HG03159 (cell line): Measurements from ENCODE around the gene GSAP.
"Not testable (repeated sequence)": the region's sequence is repeated elsewhere in the genome, so short reads cannot be mapped to it uniquely, and the experiment has no call there.

Source experiments
- ATAC-seq: cut with Tn5 transposase; IDR thresholded peaks from one replicate; pipeline ENCODE4 v1.9.1; 2021; ENCODE audit warnings: mild to moderate bottlenecking, moderate library complexity; ENCODE audit not compliant: unreplicated experiment

GSAP gene

DNA sequence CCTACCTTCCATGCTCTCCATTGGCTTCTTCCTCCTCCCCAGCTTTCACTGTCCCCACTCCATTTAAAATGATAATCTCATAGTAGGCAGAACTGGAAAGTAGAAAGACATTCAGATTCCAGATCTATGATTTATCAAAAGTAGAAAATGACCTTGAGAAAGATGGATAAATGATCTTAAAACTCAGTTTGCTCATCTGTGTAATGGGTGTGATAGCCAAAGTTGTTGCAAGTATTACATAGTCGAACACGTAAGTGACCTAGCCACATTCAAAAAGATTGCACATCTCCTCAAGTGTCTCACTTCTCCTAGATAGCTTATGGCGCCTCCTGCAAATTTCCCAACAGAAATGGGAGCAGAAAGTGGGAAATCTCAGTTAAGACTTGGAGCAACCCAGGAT lies 126.8 kb downstream of the GSAP start:
- no peak for ATAC-seq

GRCh38 chr7:77288676-77289320 lies 127.4 kb downstream of the GSAP start:
- no peak for ATAC-seq

- no peak for ATAC-seq
These were observed 131.5 kb downstream of the GSAP start for GRCh38 chr7:77284616-77285015.

GRCh38 chr7:77284005-77284404 lies 132.1 kb downstream of the GSAP start:
- ATAC-seq = no peak

DNA sequence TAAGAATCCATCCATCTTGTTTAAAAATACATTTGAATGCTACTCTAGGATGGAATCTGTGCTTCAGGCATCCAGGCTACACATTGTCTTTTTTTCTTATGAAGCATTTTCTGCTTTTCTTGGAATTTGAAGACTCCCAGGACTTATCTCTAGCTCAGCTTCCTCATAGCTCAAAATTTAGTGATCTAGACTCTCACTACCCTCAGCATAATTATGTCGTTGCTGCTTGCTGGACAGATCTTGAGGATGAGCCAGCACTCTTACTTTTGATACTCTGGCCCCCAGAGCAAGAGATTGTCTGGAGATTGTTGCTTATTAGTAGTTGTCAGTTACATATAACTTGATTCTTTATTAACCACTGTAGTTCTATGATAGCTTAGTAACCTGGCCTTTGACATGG lies 133.3 kb downstream of the GSAP start:
- no peak for ATAC-seq

DNA sequence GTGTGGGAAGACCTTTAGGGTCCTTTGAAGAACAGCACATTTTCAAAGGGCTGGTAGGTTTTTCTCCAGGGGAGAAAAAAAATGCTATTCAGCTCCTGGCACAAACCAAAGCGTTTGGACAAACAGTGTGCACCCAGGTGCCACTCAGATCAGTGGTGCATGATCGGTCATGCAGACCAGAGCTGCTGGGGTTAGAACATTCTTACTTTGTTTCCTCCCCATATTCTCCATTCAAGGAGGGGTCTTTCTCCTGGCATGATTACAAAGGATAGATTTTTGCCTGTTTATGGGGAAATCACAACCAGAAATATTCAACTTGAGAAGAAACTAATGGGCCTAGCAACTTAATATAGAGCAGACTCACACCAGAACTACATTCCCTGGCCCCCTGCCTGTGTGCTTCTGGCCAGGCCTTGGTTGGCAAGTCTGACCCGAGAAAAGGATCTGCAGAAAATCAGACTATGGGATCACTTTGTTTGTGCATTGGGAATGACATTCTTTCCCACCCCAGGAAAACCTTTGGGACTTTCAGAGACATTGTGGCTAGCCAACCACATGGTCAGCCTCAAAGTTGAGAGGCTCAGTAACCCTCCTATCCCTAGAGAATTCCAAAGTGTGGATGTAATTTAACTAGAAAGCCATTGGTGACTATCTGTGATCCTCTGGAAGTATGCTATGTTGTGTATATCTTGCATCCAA lies 134.2 kb downstream of the GSAP start:
- no peak for ATAC-seq

DNA sequence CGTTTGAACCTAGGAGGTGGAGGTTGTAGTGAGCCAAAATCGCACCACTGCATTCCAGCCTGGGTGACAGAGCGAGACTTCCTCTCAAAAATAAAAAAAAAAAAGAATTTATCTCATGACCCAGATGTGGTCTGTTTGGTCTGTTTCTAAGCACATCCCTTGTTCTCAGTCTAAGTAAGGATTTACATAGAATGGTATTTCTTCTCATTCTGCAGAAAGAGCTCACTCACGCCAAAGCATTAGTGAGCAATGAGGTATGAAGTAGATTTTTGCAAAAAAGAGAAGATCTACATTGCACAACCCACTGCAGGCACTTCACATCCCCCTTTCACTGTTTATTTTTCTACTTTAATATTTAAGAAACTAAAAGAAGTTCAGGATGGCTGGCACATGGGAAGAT lies 140.0 kb downstream of the GSAP start:
- no peak for ATAC-seq

DNA sequence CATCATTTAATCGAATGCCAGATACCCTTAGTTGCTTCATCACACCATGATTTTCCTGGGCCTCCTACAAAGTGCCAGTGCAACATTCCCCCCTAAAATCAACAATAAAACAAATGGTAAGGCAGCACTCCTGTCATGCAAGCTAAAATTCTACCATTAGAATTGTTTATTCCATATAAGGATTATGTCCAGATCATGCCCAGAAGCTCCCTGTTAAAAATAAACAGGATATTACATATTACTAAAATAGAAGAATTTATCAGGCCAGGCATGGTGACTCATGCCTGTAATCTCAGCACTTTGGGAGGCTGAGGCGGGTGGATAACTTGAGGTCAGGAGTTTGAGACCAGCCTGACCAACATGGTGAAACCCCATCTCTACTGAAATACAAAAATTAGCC lies 140.5 kb downstream of the GSAP start:
- not testable (repeated sequence) for ATAC-seq

- no peak for ATAC-seq
These were observed 144.4 kb downstream of the GSAP start for GRCh38 chr7:77271766-77272165.

DNA sequence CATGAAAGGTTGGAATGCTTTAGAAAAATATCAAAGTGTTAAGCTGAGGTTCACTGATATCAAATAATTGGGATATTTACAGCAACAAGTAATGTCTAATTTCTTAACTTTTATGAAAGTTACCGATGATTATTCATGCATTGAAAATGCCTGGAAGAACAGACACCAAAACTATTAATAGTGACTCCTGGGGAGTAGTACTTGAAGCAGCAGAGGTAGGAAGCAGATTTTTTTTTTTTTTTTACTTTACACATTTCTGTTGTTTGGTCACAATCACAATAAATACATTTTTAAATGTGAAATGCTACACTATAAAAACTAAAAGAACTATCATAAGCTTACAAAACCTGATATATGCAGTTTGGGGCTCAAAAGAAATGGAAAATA lies 146.1 kb downstream of the GSAP start:
- no peak for ATAC-seq

DNA sequence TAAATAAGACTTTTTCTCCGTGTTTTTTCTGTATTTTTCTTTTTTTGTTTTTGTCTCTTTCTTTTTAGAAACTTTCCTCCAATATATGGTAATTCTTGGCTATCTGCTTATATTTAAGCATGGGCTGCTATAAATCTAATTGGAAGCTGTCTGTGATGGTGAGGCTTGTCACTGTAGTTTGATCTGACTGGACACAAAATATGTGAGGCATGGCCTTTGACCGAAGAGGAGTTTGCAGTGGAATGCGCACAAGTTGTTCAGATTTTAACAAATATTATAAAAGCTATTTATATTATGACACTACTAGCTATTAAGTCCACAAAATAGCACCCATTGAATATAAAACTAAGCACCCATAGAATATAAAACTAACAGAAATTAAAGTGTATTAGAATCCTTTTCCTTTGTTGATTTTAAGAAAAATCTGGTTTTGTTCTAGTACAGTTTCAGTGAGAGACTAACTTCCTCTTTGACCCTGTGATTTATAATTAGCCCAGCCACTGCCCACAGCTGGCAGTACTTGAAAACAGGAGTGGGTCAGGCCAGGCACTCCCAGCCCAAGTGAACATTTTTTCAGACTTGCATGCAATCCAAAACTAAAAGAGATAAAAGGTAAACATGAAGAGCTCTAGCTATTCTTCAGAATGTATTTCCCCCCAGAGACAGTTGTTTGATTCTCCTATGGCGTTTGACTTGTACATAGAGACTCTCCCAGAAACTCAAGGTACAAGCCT lies 146.6 kb downstream of the GSAP start:
- peak; percentile 64 for ATAC-seq

GRCh38 chr7:77266291-77266794 lies 149.8 kb downstream of the GSAP start:
- peak; percentile 91 for ATAC-seq

- ATAC-seq = no peak
These were observed 150.5 kb downstream of the GSAP start for GRCh38 chr7:77265666-77266065.

DNA sequence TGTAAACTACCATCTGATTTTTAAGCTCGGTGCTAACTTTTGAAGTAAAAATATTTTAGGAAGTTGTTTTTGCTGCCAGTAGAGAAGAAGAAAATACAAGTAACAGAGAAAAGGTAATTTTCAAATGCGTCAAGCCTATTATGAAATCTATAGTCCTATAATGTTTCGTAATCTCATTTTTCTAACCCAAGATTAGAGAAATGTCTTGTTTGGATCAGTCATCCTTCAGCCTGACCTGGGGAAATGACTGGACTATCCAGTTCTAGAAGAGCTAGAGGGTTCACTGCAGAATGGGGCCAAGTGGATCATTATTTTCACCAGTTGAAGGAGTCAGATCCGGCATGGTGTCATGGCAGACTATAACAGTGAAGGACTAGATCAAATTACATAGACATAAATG lies 153.8 kb downstream of the GSAP start:
- ATAC-seq = no peak
